ENCODE measurements around the gene NDUFA12. TPM values are rescaled to one million over a fixed set of nuclear protein-coding genes. Genes with fewer than 3 reads are reported as not detected.

NDUFA12 gene
- total and polyA plus RNA-seq, 9 donors: 78.0 to 124 (median 89.2) TPM

DNA sequence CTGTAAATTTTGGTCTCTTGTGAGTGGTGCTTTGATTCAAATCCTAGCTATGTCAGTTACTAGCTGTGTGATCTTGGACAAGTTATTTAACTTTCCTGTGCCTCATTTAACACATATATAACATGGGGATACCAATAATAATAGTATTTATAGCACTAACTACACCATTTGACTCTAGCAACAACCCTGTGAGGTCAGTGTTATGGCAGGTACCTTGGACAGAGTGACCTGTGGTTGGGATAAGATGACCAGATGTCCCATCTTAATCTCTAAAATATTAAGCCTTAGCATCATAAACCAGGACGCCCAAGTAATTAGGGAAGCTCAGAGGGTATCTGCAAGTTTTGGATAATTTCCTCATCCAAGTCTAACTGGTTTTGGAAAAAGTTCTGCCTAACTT, 73.7 kb downstream of the NDUFA12 start:
- Histone ChIP-seq H3K27ac (ENCODE audit: low read length) (no peak overlapping the region), H3K4me3 (ENCODE audit: low read length) (no peak overlapping the region), H3K4me1 (ENCODE audit: control insufficient read depth, insufficient read depth, low read length) (no peaks in the 10 kb centered on the region), H3K36me3 (ENCODE audit: control insufficient read depth, insufficient read depth, low read length) (no peaks in the 10 kb centered on the region), H3K9me3 (replicated peaks; ENCODE audit: control insufficient read depth, low read depth, low read length) (no peaks in the 10 kb centered on the region), H3K27me3 (ENCODE audit: control insufficient read depth, insufficient read depth, low read length) (no peaks in the 10 kb centered on the region)
- no CpG with 5 or more reads among the region's 1 CpG for WGBS (ENCODE audit: insufficient coverage)
- DNase-seq: no peak

DNA sequence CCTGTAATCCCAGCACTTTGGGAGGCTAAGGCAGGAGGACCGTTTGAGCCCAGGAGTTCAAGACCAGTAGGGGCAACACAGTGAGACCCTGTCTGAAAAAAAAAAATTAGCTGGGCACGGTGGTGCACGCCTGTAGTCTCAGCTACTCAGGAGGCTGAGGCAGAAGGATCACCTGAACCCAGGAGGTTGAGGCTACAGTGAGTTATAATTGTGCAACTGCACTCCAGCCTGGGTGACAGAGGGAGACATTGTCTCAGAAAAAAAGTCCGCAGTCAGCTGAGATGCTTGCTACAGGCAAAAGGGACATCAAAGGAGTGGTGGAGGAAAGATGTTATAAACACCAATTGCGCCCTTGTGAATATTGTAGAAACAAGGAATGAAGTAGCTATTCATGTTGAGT, 77.8 kb downstream of the NDUFA12 start:
- WGBS (ENCODE audit: insufficient coverage): 82% methylated on average over 5 of the region's 5 CpGs
- Histone ChIP-seq H3K4me3 (ENCODE audit: low read length) (no peak overlapping the region), H3K36me3 (ENCODE audit: control insufficient read depth, insufficient read depth, low read length) (no peaks in the 10 kb centered on the region), H3K27me3 (ENCODE audit: control insufficient read depth, insufficient read depth, low read length) (no peaks in the 10 kb centered on the region), H3K9me3 (replicated peaks; ENCODE audit: control insufficient read depth, low read depth, low read length) (no peaks in the 10 kb centered on the region), H3K27ac (ENCODE audit: low read length) (no peak overlapping the region), H3K4me1 (ENCODE audit: control insufficient read depth, insufficient read depth, low read length) (no peaks in the 10 kb centered on the region)
- DNase-seq: no peak

DNA sequence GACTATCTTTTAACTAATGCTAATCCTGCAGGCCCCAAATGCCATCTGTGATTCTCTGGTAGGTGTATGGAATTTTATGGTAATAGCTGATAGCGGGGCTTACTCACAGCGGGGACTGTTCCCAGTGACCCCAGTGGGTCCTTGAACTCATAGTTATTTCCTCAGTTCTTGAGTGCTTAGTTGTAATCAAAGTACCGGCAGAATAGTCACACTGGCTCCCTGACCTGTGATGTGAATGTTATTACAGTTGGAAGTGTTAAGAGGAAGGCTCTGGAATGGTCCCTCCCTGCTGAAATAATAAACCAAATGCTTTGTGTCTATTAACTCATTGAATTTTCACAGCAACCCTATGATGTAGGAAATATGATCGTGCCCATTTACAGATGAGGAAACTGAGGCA, 78.3 kb downstream of the NDUFA12 start:
- Histone ChIP-seq H3K4me3 (ENCODE audit: low read length) (no peak overlapping the region), H3K27ac (ENCODE audit: low read length) (no peak overlapping the region), H3K36me3 (ENCODE audit: control insufficient read depth, insufficient read depth, low read length) (no peaks in the 10 kb centered on the region), H3K27me3 (ENCODE audit: control insufficient read depth, insufficient read depth, low read length) (no peaks in the 10 kb centered on the region), H3K4me1 (ENCODE audit: control insufficient read depth, insufficient read depth, low read length) (no peaks in the 10 kb centered on the region), H3K9me3 (replicated peaks; ENCODE audit: control insufficient read depth, low read depth, low read length) (no peaks in the 10 kb centered on the region)
- 89% methylated on average over 2 of the region's 4 CpGs for WGBS (ENCODE audit: insufficient coverage)
- no peak for DNase-seq

DNA sequence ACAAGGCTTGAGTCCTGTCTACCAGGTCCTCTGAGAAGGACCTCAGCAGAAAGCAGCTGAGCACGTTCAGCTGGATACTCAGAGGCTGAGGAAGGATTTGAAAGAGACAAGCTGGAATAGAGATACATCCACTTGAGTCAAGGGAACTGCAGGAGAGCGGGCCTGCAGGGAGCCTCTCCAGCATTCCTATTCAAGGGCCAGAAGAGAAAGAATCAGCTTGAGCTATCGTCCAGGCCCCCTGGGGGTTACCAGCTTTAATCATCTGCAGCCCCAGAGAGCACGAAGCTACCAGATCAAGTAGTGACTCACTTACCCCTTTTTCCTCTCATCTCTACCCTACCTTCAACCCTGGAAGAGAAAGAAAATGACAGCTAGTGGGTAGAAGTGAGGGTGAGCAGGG, 80.9 kb downstream of the NDUFA12 start:
- Histone ChIP-seq H3K4me1 (ENCODE audit: control insufficient read depth, insufficient read depth, low read length) (no peaks in the 10 kb centered on the region), H3K36me3 (ENCODE audit: control insufficient read depth, insufficient read depth, low read length) (no peaks in the 10 kb centered on the region), H3K9me3 (replicated peaks; ENCODE audit: control insufficient read depth, low read depth, low read length) (no peaks in the 10 kb centered on the region), H3K4me3 (ENCODE audit: low read length) (no peak overlapping the region), H3K27me3 (ENCODE audit: control insufficient read depth, insufficient read depth, low read length) (no peaks in the 10 kb centered on the region), H3K27ac (ENCODE audit: low read length) (no peak overlapping the region)
- 38% methylated on average over 1 of the region's 4 CpGs for WGBS (ENCODE audit: insufficient coverage)
- DNase-seq: no peak

Other genes with a start within 250 kb of the NDUFA12 start
- 34.4 TPM for gene NR2C1, start 69.9 kb upstream of the NDUFA12 start, total RNA-seq
- 10 to 100 TPM; 31.5 to 38.5 (median 32.3) TPM for gene NR2C1, start 69.9 kb upstream of the NDUFA12 start, polyA plus RNA-seq (ENCODE audit: insufficient read depth in 1 of 8, insufficient read length in 8 of 8, low replicate concordance in 1 of 8)
- gene FGD6, start 213.8 kb upstream of the NDUFA12 start, total RNA-seq: 7.6 TPM
- 1 to 10 TPM; 3.4 to 5.3 (median 4.0) TPM for gene FGD6, start 213.8 kb upstream of the NDUFA12 start, polyA plus RNA-seq (ENCODE audit: insufficient read depth in 1 of 8, insufficient read length in 8 of 8, low replicate concordance in 1 of 8)
- gene VEZT, start 214.1 kb upstream of the NDUFA12 start, total RNA-seq: 83.3 TPM
- 10 to 100 TPM; 56.1 to 78.5 (median 69.4) TPM for gene VEZT, start 214.1 kb upstream of the NDUFA12 start, polyA plus RNA-seq (ENCODE audit: insufficient read depth in 1 of 8, insufficient read length in 8 of 8, low replicate concordance in 1 of 8)